ENCODE results near the gene KPNB1.

Gene KPNB1

DNA sequence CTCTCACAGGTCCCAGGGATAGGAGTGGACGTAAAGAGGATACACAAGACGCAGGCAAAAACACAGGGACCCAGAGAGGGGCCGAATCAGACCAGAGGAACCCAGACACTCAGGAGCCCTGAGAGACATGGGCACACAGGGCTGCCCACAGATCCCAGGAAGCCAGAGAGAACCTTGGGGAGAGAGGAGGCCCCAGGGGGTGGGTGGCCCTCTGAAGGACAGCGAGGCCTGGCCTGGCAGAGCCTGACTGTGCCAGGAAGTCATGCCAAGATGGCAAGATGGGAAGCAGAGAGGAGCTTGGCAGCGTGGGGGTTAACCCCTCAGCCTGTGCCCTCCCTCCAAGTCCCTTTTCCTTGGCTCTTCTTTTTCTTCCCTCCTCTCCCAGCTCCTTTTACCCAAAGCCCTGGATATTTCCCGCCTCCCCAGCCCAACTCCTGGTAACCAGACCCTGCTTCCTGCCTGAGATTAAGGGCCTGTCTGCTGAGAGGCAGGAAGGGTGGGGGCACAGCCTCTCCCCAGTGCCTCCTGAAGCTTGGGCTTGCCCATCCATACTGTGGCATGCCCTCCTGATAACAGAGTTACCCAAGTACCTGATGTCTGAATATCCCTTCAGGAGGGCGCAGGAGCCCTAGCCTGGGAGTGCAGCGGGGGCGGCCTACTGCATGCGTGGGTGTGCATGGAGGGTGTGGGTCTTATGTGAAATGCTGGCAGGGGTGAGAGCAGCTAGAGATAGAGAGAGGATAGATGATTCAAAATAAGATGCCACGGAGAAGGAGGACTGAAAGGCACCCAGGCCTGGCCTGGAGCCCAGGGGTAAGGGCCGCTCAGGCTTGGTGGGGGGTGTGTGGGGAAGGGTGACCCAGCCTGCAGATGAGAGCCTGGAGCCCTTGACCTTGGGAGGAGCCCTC, 77.3 kb downstream of the KPNB1 start:
- no peak overlapping the region for H3K4me3 ChIP-seq (ENCODE audit: low read depth, low read length)
- TF ChIP-seq CTCF (IDR thresholded peaks at IDR 0.05; ENCODE audit: low read depth, low read length): no peak

DNA sequence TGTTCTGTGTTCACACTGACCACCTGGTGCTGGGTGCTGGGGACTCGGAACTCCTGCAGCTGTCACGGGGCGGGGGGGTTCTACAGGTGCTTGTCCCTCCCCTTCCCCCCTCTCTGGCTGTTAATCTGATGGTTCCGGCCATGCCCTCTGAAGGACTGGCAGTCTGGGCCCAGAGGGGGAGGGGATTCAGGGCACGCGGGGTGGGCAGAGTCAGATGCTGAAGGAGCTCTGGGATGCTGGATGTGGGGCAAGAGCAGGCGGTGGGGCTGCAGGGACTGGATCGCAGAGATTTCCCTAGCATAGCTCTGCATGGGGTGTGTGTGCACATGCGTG, 78.0 kb downstream of the KPNB1 start:
- no peak for TF ChIP-seq CTCF (IDR thresholded peaks at IDR 0.05; ENCODE audit: low read depth, low read length)

DNA sequence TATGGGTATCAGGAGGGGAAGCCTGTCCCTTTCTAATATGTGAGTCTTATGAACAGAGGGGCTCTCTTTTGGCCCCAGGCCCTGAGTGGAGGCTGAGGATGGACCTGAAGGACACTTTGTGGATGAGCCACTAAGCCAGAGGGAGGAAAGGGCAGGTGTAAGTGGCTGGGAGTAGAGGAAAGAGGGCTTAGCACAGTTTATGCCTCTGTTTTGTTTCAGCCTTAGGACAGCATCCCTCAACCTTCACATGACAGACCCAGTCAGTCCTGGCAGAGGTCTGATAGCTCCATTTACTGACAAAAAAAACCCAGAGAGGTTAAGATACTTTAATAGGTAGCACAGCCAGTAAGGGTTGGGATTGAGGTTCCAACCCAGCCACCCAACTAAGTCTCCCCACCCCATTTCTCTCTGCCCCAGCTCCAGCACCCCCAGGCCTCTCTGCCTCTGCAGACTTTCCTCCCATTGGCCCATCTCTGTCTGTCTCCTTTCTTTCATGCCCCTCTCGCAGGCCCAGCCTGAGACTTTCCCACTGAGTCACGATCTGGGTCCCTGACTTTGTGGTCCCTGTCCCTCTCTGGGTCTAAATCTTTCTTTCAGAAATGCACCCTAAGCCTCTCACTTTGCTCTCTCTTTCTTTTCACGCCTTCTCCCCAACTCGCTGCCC, 78.6 kb downstream of the KPNB1 start:
- TF ChIP-seq CTCF (IDR thresholded peaks at IDR 0.05; ENCODE audit: low read depth, low read length): no peak
- no peak overlapping the region for H3K4me3 ChIP-seq (ENCODE audit: low read depth, low read length)

More for the DNA sequence above, 78.0 kb downstream of the KPNB1 start:
- H3K4me3 ChIP-seq (ENCODE audit: low read depth, low read length): no peak overlapping the region

DNA sequence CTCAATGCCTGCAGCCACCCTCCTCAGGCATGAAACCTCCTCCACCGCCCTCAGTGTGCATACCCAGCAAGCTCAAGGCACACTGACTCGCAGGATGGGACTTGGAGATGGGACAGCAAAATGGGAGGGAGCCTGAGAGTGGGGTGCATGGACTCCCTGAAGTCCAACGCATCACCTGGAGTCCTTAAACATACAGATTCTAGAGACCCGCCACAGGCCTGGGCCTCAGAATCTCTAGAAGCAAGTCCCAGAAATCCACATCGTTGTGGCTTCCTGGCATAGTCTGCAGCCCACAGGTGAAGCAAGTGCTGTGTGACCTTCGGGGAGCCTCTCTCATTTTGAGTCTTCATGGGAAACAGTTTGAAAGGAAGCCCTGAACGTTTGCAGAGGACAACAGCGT, 79.8 kb downstream of the KPNB1 start:
- H3K4me3 ChIP-seq (ENCODE audit: low read depth, low read length): no peak overlapping the region
- no peak for TF ChIP-seq CTCF (IDR thresholded peaks at IDR 0.05; ENCODE audit: low read depth, low read length)

DNA sequence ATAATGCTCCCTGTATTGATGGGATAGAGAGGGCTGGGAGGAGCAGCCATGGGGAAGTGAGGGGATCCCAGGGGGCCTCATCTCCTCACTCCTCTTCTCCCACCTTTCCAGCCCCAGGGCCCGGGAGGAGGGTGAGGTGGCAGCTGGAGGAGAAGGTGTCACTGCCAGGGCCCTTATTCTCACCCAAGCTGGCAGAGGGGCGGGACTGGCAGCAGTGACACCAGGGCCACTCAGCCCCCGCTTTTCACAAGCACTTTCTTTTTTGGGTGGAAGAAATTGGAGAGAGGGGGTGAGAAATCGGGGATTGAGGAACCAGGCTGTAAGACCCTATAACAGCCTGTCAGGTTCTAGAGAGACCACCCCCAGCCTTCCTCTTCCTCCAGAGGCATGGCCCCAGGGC, 81.0 kb downstream of the KPNB1 start:
- TF ChIP-seq CTCF (IDR thresholded peaks at IDR 0.05; ENCODE audit: low read depth, low read length): no peak
- H3K4me3 ChIP-seq (ENCODE audit: low read depth, low read length): no peak overlapping the region

GRCh38 chr17:47731396-47731795, 81.7 kb downstream of the KPNB1 start:
- no peak overlapping the region for H3K4me3 ChIP-seq (ENCODE audit: low read depth, low read length)

More at GRCh38 chr17:47731396-47731795, 81.7 kb downstream of the KPNB1 start:
- no peak for TF ChIP-seq CTCF (IDR thresholded peaks at IDR 0.05; ENCODE audit: low read depth, low read length)
